ENCODE data around the gene CD47. TPM values are rescaled to one million over a fixed set of nuclear protein-coding genes. Genes with fewer than 3 reads are reported as not detected.

CD47 gene
- total and polyA plus RNA-seq, 10 of the 15 experiments (the other 5 are each of a cell fraction or from before 2014, with no cell fraction given) = 22.9 to 175 (median 81.1) TPM

DNA sequence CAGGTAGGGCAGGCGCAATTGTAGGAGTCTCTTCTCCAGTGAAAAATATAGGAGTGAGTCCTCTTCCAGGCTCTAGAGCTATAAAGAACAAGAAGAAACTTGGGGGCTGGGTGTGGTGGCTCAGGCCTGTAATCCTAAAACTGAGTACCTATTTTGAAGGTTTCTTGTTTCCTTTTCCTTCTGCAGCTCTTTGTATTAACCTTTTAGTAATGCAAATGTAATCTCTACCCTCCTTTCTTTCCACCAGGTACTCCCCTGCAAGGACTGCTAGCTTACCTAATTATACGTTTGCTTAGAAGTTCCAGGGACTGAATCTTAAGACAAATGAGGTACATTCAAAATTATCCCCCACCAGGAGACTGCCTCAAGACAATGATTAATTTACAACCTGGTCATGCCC is 75.9 kb downstream of the CD47 start (continued):
- TF ChIP-seq, protein P1, sequence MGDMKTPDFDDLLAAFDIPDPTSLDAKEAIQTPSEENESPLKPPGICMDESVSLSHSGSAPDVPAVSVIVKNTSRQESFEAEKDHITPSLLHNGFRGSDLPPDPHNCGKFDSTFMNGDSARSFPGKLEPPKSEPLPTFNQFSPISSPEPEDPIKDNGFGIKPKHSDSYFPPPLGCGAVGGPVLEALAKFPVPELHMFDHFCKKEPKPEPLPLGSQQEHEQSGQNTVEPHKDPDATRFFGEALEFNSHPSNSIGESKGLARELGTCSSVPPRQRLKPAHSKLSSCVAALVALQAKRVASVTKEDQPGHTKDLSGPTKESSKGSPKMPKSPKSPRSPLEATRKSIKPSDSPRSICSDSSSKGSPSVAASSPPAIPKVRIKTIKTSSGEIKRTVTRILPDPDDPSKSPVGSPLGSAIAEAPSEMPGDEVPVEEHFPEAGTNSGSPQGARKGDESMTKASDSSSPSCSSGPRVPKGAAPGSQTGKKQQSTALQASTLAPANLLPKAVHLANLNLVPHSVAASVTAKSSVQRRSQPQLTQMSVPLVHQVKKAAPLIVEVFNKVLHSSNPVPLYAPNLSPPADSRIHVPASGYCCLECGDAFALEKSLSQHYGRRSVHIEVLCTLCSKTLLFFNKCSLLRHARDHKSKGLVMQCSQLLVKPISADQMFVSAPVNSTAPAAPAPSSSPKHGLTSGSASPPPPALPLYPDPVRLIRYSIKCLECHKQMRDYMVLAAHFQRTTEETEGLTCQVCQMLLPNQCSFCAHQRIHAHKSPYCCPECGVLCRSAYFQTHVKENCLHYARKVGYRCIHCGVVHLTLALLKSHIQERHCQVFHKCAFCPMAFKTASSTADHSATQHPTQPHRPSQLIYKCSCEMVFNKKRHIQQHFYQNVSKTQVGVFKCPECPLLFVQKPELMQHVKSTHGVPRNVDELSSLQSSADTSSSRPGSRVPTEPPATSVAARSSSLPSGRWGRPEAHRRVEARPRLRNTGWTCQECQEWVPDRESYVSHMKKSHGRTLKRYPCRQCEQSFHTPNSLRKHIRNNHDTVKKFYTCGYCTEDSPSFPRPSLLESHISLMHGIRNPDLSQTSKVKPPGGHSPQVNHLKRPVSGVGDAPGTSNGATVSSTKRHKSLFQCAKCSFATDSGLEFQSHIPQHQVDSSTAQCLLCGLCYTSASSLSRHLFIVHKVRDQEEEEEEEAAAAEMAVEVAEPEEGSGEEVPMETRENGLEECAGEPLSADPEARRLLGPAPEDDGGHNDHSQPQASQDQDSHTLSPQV (IDR thresholded peaks at IDR 0.05) = no peak
- TF ChIP-seq RELA (IDR thresholded peaks at IDR 0.05; ENCODE audit: borderline replicate concordance, partially characterized antibody) (no peak), NFYB (IDR thresholded peaks at IDR 0.05; ENCODE audit: insufficient read depth, low read depth, low read length) (no peak), PML (IDR thresholded peaks at IDR 0.05; ENCODE audit: low read length) (no peak), SUZ12 (IDR thresholded peaks at IDR 0.05; ENCODE audit: unreplicated experiment) (no peak), CHD2 (IDR thresholded peaks at IDR 0.05; ENCODE audit: borderline replicate concordance, low read depth, low read length) (no peak), NRF1 (conservative IDR thresholded peaks at IDR 0.05; ENCODE audit: low read depth, low read length) (no peak)
- TF ChIP-seq, protein P2, sequence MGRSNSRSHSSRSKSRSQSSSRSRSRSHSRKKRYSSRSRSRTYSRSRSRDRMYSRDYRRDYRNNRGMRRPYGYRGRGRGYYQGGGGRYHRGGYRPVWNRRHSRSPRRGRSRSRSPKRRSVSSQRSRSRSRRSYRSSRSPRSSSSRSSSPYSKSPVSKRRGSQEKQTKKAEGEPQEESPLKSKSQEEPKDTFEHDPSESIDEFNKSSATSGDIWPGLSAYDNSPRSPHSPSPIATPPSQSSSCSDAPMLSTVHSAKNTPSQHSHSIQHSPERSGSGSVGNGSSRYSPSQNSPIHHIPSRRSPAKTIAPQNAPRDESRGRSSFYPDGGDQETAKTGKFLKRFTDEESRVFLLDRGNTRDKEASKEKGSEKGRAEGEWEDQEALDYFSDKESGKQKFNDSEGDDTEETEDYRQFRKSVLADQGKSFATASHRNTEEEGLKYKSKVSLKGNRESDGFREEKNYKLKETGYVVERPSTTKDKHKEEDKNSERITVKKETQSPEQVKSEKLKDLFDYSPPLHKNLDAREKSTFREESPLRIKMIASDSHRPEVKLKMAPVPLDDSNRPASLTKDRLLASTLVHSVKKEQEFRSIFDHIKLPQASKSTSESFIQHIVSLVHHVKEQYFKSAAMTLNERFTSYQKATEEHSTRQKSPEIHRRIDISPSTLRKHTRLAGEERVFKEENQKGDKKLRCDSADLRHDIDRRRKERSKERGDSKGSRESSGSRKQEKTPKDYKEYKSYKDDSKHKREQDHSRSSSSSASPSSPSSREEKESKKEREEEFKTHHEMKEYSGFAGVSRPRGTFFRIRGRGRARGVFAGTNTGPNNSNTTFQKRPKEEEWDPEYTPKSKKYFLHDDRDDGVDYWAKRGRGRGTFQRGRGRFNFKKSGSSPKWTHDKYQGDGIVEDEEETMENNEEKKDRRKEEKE (IDR thresholded peaks at IDR 0.05) = no peak
